Spleen (tissue), 7 donors: ENCODE results near the gene FERD3L.

Source experiments
- POLR2A ChIP-seq, 3 donors: fragments of 450-650 bp; IDR thresholded peaks; one replicate each; pipeline ENCODE4 v1.5.1; 2017; ENCODE audit warnings: antibody characterized with exemption in 3 of 3, mild to moderate bottlenecking in 1 of 3
- POLR2AphosphoS5 ChIP-seq, 3 donors: sonication (generic); formaldehyde crosslinking; IDR thresholded peaks; one replicate each; pipeline ENCODE4 v1.5.1; 2017; ENCODE audit warnings: antibody characterized with exemption in 3 of 3
- TF ChIP-seq, protein P1 (sequence below), 11 experiments: fragments of 200-600 bp in 7 of 11; fragments of 450-650 bp in 4 of 11; sonication (generic) in 4 of 11; IDR thresholded peaks in 8 of 11; conservative IDR thresholded peaks in 3 of 11; 1 replicate in 7 of 11; 2 replicates in 4 of 11; pipeline versions ENCODE4 v1.4.0 to v1.8.0; 2016 to 2021; ENCODE audit warnings: antibody characterized with exemption in 11 of 11, inconsistent platforms in 4 of 11, mild to moderate bottlenecking in 1 of 11
- donor health status: DM: no; HTN: no; CAD: no; lungs with moderate emphysema.
- donor health status: DM: no; HTN: no; CAD: no.
- donor health status: DM: no; HTN: no; CAD: no.

DNA sequence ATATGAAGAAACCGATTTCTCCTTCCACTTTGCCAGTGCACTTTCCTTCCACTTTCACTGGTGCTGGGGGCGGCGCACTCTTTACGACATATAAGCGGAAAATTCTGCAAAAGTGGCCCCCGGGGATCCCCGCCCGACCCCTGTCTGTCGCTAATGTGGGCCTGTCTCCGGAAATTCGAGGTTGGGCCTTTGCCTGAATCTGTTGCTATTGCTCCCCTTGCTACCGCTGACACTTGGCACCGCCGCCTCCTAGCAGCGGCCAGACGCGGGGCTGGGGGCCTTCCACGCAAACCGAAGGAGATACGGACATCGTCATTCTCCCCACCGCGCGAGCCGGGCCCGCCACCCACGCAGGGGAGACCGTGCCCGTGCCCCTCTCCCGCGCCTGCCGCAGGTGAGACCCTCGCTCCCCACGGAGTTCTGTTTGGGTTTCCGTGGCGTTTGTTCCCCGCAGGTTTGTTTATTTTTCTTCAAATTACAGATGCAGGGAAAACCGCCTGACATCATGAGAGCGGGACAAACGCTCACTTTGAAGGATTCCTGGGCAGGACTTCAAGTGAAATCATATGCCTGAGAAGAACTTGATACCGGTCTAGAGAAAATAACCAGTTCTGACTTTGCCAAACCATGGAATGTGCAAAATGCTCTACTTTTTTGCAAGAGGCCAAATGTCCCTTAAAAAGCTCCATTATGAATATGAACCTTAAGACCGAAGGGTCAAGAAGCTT, 32.8 kb downstream of the FERD3L start:
- TF ChIP-seq, protein P1, sequence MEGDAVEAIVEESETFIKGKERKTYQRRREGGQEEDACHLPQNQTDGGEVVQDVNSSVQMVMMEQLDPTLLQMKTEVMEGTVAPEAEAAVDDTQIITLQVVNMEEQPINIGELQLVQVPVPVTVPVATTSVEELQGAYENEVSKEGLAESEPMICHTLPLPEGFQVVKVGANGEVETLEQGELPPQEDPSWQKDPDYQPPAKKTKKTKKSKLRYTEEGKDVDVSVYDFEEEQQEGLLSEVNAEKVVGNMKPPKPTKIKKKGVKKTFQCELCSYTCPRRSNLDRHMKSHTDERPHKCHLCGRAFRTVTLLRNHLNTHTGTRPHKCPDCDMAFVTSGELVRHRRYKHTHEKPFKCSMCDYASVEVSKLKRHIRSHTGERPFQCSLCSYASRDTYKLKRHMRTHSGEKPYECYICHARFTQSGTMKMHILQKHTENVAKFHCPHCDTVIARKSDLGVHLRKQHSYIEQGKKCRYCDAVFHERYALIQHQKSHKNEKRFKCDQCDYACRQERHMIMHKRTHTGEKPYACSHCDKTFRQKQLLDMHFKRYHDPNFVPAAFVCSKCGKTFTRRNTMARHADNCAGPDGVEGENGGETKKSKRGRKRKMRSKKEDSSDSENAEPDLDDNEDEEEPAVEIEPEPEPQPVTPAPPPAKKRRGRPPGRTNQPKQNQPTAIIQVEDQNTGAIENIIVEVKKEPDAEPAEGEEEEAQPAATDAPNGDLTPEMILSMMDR (IDR thresholded peaks at IDR 0.05 in 8 of 11, conservative IDR thresholded peaks at IDR 0.05 in 3 of 11) = peak in 1 of 11 experiments; percentile 7
- no peak for TF ChIP-seq POLR2A (IDR thresholded peaks at IDR 0.05)
- no peak for TF ChIP-seq POLR2AphosphoS5 (IDR thresholded peaks at IDR 0.05)
